Measurements from ENCODE around the gene SOAT2.
"Not testable (repeated sequence)": the region's sequence is repeated elsewhere in the genome, so short reads cannot be mapped to it uniquely, and the experiment has no call there.

The SOAT2 gene

GRCh38 chr12:53143355-53143754 is 40.1 kb downstream of the SOAT2 start:
- no peak for DNase-seq (ENCODE audit: low spot score)

- no peak for DNase-seq (ENCODE audit: low spot score)
These were observed 42.3 kb downstream of the SOAT2 start for GRCh38 chr12:53145383-53146260.

- DNase-seq (ENCODE audit: low spot score): no peak
These were observed 43.9 kb downstream of the SOAT2 start for GRCh38 chr12:53147181-53147580.

GRCh38 chr12:53147653-53148052 is 44.4 kb downstream of the SOAT2 start:
- DNase-seq (ENCODE audit: low spot score): no peak

- DNase-seq (ENCODE audit: low spot score): no peak
These were observed 47.8 kb downstream of the SOAT2 start for GRCh38 chr12:53151039-53151438.

GRCh38 chr12:53152390-53152789 is 49.1 kb downstream of the SOAT2 start:
- no peak for DNase-seq (ENCODE audit: low spot score)

GRCh38 chr12:53159195-53159839 is 56.0 kb downstream of the SOAT2 start:
- peak; percentile 82 for DNase-seq (ENCODE audit: low spot score)

- DNase-seq (ENCODE audit: low spot score): no peak
These were observed 56.7 kb downstream of the SOAT2 start for GRCh38 chr12:53160000-53160399.

GRCh38 chr12:53160673-53161072 is 57.4 kb downstream of the SOAT2 start:
- no peak for DNase-seq (ENCODE audit: low spot score)

GRCh38 chr12:53161119-53161911 is 58.0 kb downstream of the SOAT2 start:
- DNase-seq (ENCODE audit: low spot score): no peak

GRCh38 chr12:53163008-53163407 is 59.7 kb downstream of the SOAT2 start:
- not testable (repeated sequence) for DNase-seq (ENCODE audit: low spot score)

GRCh38 chr12:53166837-53167236 is 63.6 kb downstream of the SOAT2 start:
- no peak for DNase-seq (ENCODE audit: low spot score)

- DNase-seq (ENCODE audit: low spot score): no peak
These were observed 66.4 kb downstream of the SOAT2 start for GRCh38 chr12:53169644-53170043.

- DNase-seq (ENCODE audit: low spot score): no peak
These were observed 66.9 kb downstream of the SOAT2 start for GRCh38 chr12:53170215-53170614.

GRCh38 chr12:53170876-53171724 is 67.8 kb downstream of the SOAT2 start:
- DNase-seq (ENCODE audit: low spot score): no peak

GRCh38 chr12:53171725-53172329 is 68.5 kb downstream of the SOAT2 start:
- DNase-seq (ENCODE audit: low spot score): no peak

GRCh38 chr12:53172352-53172751 is 69.1 kb downstream of the SOAT2 start:
- DNase-seq (ENCODE audit: low spot score): no peak

- no peak for DNase-seq (ENCODE audit: low spot score)
These were observed 69.9 kb downstream of the SOAT2 start for GRCh38 chr12:53173085-53173715.

Data from left forelimb (tissue), 1 donor.